ENCODE data around the gene LSR. TPM values are rescaled to one million over a fixed set of nuclear protein-coding genes. Genes with fewer than 3 reads are reported as not detected.
"Not testable (repeated sequence)": the region's sequence is repeated elsewhere in the genome, so short reads cannot be mapped to it uniquely, and the experiment has no call there.

LSR gene
- polyA plus RNA-seq, 10 donors, result 3.6 to 8.6 (median 6.1) TPM

GRCh38 chr19:35286101-35286500 lies 37.3 kb downstream of the LSR start:
- DNase-seq, result not testable (repeated sequence)

GRCh38 chr19:35287713-35288112 lies 38.9 kb downstream of the LSR start:
- no peak for DNase-seq

- no peak for DNase-seq
Measured at GRCh38 chr19:35288331-35288730, 39.5 kb downstream of the LSR start.

- DNase-seq, result no peak
Measured at GRCh38 chr19:35288906-35289305, 40.1 kb downstream of the LSR start.

GRCh38 chr19:35290381-35291127 lies 41.8 kb downstream of the LSR start:
- no peak for DNase-seq

- no peak for DNase-seq
Measured at GRCh38 chr19:35291259-35291658, 42.5 kb downstream of the LSR start.

GRCh38 chr19:35291916-35292315 lies 43.1 kb downstream of the LSR start, which contains the start of gene MAG:
Gene MAG, plus strand, starts transcription at chr19:35292161. Its CDS starts 3,248 bp downstream, at chr19:35295409.
- no peak for DNase-seq

- DNase-seq, result no peak
Measured at GRCh38 chr19:35292421-35293362, 43.9 kb downstream of the LSR start.

- DNase-seq, result no peak
Measured at GRCh38 chr19:35293363-35293739, 44.5 kb downstream of the LSR start.

- no peak for DNase-seq
Measured at GRCh38 chr19:35293808-35294207, 45.0 kb downstream of the LSR start.

GRCh38 chr19:35294328-35294727 lies 45.5 kb downstream of the LSR start:
- DNase-seq, result no peak

GRCh38 chr19:35294859-35295791 lies 46.3 kb downstream of the LSR start:
- no peak for DNase-seq

GRCh38 chr19:35295792-35296462 lies 47.1 kb downstream of the LSR start:
- DNase-seq, result no peak

GRCh38 chr19:35296644-35297514 lies 48.1 kb downstream of the LSR start:
- DNase-seq, result no peak

GRCh38 chr19:35297515-35297848 lies 48.7 kb downstream of the LSR start:
- DNase-seq, result no peak

- DNase-seq, result no peak
Measured at GRCh38 chr19:35297922-35298321, 49.1 kb downstream of the LSR start.

GRCh38 chr19:35298561-35298972 lies 49.8 kb downstream of the LSR start:
- no peak for DNase-seq

GRCh38 chr19:35299523-35300338 lies 50.9 kb downstream of the LSR start:
- DNase-seq, result no peak

- DNase-seq, result no peak
Measured at GRCh38 chr19:35300339-35300649, 51.5 kb downstream of the LSR start.

- no peak for DNase-seq
Measured at GRCh38 chr19:35301961-35302360, 53.2 kb downstream of the LSR start.

All from muscle of back (tissue), 11 donors.